ENCODE data around the gene GALNT10.

Gene GALNT10

DNA sequence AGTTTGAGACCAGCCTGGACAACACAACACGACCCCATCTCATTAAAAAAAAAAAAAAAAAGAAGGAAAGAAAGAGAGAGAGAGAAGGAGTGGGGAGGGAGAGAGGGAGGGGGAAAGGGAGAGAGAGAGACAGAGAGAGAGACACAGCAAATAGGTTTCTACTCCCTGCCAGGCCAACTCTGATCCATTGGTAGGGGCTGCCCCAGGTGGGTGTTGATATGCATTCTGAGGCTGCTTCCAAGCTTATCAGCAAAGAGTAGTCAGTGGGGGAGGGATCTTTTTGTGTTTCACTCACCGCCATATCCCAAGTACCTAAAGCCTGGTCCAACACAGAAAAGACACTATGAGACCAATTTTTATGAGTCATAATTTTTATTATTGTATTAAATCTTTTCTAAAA lies 198.3 kb downstream of the GALNT10 start:
- no peak for DNase-seq

DNA sequence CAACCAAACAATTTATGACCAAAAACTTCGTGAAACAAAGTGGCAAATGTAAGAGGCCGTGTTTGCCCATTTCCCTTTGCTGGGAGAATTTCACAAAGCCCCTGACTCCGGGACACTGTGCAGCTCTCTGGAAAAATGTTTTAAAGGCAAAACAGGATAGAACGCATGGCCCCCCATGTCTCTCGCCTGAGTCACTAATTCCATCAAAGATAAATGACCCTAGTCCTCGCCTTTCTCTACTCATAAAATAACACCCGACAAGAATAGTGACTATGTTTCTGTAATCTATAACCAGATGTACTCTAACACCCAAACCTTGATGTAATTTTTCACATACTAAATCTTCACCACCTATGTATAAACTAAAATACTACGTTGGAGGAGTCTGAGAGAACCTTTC lies 199.6 kb downstream of the GALNT10 start:
- DNase-seq, result no peak

DNA sequence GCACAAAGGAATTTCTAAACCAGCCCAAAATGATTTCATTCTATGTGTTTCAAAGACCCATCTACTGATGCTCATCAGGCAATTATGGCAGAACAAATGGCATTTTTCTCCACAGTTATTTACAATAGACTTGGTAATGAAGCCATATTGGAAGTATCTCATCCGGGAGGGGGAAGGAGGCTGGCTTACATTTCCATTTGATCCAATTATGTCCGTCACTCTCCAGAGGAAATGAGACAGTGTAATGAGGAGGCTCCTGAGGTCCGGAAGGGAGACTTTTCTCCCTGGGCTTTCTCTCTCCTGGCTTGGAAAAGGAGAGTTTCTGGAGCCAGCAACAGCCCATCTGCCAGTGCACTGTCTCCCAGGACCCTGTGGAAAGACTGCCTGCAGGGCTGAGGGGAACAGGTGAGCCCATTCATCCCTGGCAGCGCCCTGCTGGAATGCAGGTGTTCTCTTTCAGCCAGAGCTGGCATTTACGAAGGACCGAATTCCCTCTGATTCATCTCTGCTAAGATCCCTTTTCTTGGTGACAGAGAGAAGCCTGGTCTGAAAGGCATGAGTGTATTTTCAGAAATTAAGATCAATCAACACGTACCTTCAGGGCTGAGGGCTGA lies 200.3 kb downstream of the GALNT10 start:
- peak; percentile 3 for DNase-seq

DNA sequence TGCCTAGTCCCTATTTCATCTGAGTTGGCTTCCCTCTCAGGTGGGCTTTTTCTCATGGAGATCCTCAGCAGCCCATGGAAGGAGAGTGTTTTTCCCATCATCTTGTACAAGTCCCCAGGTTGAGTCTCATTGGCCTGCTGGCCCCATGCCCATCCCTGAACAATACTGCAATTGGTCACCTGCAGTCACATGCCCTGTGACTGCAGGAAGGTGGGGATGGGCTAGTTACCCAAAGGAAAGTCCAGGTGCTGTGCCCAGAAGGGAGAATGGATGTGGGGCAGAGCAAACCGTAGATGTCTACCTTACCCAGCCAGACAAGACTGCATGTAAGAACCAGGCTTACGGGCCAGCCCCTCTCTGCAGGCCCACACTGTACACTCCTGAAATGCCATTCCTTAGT lies 201.3 kb downstream of the GALNT10 start:
- DNase-seq, result no peak

DNA sequence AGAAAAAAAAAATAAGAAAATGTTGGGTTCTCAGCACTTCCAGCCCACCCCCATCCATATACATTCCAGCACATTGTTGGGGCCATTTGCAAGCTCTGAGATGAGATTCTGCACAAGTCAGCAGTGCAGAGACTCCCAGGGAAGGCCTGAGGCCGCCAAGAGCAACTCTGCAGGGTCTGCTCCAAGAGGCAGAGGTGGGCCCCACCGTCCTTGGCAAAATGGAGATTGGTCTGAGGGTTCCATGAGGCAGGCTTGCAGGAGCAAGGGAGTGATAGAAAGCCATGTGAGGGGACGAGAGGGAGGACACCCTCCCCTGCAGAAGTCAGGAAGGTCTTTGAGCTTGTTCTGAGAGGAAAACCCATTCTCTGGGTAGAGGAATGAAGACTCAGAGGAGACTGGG lies 203.3 kb downstream of the GALNT10 start:
- no peak for DNase-seq

DNA sequence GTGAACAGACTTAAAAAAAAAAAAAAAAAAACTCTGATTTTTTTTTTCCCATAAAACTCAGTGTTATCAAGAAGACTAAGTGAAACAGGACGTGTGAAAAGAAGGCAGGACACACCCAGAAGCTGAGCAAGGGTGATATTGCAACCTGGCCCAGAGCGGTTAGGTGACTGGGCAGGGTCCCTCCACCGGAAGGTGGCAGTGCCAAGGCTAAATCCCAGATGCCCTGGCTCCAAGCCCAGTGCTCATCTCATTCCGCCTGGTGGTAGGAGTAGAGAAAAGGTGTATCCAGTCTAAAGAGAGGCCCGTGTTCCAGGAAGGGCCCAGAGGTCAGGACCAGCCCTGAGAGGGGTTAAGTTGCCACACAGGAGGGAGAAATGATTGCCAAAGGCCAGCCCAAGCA lies 203.8 kb downstream of the GALNT10 start:
- no peak for DNase-seq

DNA sequence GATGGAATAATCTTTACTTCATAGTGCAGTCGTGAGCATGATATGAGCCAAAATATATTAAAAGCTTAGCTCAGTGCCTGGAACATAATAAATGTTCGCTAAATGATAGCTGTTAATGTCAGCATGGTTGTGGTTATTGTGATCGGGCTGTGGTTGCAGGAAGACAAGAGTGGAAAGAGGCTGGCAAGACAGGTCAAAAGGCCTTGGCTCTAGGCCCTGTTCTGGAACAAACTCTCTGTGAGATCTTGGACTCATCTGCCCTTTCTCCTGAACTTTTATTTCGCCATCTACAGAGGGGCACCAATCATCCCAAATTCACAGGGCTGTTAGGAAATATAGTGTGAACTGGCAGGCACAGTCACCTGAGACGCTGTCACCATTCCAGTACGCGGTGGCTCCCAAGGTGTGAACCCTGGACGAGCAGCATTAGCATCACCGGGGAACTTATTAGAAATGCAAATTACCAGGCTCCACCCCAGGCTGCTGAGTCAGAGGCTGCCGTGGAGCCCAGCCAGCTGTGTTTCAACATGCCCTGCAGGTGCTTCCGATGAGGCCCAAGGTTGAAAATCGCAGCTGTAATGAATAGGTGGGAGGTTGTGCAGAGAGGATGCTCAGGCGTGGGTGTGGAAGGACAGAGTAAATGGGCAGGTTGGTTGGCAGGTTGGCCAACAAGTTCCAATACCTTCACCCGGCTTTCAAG lies 205.0 kb downstream of the GALNT10 start:
- no peak for DNase-seq

DNA sequence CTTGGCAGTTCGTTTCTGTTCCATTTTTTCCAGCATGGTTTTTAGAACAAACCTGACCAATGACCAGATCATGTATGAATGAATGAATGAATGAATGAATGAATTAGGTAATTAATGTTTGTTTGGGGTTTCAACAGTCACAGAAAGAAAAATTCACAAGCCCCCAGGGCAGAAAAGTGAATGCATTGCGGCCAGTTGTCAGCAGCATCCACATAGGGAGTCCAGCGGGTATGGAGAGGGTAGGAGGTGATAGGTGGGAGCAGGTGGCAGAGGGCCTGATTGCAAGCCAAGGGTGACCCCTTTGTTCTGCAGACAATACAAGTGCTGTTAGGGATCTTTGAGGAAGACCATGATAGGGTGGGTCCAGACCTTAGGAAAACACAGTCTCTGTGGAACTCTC lies 205.6 kb downstream of the GALNT10 start:
- no peak for DNase-seq

DNA sequence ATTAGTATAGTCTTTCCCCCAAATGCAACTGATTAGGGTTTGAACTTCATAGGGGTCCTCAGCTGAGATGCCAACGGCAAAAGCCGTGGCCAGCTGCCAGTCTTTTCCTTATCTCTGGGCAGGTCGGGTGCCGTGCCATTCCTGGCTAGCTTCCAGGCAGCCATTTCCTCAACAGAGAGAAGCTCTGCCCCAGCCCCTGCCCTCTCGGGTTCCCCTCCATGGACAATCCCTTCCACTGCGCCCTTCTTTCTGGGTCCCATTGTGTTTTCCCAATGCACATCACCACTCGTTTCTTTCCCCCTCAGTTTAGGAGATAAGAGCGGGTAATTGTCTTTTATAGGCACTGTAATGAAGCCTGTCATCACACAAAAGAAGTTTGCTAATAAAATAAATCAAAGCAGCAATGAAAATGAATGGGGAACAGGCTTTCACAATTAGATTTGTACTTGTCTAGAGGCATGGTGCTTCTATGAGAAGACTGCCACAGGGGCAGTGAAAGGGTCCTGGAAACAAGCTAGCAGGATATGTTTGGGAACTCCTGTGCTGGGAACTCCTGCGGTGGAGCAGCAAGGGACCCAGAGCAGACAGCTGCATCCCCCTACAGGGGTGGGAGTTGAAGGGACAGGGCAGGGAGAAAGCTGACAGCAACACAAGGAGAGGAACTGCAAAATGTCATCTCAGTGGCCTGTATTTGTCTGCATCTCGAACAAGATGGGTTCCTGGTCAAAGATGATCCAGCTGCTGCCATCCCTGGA lies 207.3 kb downstream of the GALNT10 start:
- DNase-seq, result peak; percentile 29

DNA sequence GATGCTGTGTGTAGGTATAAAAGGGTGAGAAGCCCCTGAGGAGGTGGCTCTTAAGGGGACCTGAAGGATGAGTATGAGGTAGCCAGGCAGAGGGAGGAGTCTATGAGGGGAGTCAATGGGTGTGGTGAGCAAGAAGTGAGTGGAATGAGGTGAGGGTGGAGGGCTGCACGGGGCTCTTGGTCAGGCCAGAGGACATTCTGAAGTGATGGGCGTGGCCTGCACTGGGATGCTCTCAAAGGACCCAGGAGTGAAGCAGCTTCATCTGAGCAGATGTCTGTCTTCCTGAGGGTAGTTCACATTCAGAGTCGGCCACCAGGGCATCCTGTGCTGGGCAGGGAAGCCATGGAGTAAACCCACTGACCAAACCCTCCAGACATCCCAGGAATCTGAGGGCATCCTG lies 210.1 kb downstream of the GALNT10 start:
- DNase-seq, result no peak

DNA sequence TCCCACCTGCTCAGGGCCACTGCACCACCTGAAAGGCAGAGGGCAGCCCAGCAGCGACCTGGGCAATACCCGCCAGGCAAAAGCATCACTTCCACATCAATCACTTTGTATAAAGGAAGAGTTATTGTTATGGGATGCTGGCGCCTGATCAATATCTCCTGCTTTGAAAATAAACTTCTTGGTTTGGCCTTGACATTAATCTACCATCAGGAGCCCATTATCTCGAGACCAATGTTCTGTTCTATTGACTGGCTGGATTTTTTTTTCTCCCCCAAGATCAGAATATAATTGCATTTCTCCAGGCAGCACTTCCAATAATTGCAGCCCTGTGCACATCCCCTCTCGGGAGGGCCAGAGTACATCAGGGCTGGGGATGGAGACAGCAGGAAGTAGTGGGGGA lies 210.8 kb downstream of the GALNT10 start:
- DNase-seq, result no peak

DNA sequence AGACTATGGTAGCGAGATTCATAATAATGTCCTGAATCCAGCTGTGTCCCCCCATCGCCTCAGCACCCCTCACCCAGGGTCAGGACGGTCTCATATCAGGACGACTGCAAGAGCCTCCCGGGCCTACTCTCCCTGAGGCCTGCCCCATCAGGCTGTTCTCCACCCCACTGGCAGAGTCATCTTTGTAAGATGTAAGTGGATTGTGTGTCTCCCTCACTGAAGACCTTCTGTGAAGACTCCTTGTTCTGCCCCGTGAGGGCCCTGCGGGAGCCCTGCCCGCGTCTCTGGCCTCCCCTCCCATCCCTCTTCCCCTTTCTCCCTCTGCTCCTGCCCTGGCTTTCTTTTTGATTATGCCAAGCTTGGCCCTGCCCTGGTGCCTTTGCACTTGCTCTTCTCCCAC lies 211.4 kb downstream of the GALNT10 start:
- DNase-seq, result no peak

DNA sequence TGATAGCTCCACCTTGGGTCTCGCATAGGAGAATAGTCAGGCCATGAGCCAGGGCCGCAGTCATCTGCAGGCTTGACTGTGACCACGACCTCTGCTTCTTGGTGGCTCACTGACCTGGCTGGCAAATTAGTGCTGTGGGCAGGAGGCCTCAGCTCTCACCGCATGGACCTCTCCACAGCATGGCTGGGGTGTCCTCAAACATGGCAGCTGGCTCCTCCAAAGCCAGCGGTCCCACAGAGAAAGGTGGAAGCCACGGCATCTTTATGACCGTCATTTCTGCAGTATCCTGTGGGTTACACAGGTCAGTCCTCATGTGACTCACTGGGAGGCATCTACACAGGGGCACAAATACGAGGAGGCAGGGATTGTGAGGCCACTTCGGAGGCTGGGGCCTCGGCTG lies 212.1 kb downstream of the GALNT10 start:
- DNase-seq, result no peak

DNA sequence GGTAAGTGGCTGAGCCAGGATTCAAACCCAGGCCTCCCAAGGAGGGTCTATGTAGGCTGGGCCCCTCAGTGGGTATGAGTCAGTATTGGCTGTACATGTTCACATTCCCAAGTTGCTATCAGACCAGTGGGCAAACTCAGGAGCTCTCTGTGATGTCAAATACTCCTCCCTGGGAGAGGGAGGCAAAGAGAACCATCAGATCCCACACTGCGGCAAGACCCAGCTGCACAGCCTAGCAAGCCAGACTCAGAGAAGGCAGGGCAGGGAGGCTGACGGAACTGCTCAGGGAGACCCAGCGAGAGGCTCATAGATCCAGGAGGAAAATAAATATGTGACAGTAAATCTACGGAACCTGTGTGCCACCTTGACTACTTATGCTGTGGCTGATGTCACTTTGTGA lies 212.7 kb downstream of the GALNT10 start:
- no peak for DNase-seq

DNA sequence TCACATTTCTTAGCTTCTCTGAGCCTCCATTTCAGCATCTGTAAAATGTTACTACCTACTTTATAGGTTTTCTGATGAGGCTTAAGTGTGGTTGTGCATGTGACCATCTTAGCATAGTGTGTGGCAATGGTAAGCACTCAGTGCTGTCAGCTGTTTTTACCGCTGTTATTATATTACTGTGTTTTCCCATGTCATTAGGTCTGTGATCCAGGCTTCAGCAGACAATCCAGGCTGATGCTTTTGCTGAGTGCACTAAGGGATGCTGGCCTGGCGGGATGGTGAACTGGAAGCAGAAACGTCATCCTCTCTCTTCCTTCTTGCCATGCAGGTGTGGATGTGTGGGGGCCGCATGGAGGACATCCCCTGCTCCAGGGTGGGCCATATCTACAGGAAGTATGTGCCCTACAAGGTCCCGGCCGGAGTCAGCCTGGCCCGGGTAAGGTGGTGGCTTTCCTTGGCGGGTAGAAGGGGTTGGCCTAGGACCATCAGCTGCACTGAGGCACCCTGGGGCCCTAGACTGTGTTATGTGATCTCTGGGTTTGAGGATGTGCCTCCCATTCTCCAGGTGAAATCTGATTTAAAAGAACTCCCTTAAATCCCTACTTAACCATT lies 213.3 kb downstream of the GALNT10 start:
- DNase-seq, result no peak

DNA sequence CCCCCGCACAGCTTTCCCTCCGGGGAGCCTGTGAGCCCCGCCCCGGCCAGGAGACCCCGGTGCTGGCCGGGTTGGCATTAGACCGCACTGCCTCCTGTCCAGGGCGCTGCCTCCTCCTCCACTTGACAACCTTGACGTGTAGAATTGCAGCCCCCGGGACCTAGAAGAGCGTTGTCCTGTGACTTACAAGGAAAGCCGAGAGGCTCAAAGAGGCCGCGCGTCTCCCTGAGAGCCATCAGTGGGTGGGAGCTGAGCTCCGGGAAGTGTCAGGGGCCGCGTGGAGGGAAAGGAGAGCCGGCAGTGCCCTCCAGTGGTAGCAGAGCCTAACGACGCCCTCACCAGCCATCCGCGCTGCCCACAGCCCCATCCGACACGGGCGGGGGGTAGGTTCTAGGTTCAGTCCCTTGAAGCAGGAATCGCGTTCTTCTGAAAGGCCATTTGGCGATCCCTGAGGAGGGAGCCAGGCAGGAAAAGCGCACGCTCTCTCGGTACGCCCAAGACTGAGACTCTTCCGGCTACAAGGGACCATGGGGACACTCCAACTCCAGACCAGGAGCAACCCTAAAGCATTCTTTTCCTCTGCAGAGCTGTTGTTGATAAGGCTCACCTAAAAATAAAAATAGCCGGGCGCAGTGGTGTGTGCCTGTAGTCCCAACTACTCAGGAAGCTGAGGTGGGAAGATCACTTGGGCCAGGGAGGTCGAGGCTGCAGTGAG lies 214.7 kb downstream of the GALNT10 start:
- DNase-seq, result peak; percentile 48

DNA sequence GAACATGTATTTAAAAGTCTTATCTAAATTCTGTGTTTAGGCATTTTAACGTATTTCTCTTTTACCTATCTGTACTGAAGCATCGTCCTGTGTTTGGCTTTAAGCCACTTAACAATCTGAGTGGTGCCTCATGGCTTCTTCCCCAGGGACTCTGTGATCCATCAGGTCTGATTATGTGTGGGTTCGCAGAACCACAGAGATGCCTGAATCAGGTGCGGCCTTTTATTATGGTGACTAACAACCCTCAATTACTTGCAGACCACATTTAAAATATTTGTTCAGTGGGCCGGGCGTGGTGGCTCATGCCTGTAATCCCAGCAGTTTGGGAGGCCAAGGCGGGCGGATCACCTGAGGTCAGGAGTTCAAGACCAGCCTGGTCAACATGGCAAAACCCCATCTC lies 215.7 kb downstream of the GALNT10 start:
- no peak for DNase-seq

DNA sequence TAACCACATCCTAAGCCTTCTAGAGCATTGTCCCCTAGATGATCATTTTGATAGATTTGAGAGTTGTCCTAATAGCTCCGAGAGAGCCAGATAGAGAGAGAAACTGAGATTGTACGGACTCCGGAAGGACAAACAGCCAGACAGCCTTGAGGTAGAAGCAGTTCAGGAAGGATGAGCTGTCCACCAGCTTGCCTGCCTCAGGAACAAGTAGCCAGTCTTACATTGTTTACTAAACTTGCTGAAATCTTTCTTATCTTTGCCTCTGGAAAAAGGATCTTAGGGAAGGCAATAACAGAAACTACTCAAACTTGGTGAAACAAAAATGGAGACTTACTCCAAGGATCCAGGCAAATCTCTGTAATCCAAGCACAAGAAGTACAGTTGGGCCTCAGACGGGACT lies 216.3 kb downstream of the GALNT10 start:
- no peak for DNase-seq

DNA sequence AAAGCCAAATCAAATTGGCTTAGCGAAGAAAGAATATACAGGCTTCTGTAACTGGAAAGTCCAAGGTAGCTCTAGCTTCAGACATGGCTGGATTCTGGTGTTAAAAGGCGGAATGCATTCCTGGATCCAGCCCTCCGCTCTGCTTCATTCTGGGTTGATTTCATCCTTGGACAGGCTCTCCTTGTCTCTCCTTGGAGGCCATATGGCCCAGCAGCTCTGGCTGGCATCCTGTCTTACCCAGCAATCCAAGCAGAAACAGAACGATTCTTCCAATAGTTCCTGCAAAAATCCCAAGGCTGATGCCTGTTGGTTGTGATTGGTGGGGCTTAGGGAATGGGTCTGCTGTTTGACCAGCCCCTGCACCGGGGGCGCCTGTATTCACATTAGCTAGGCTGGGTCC lies 218.3 kb downstream of the GALNT10 start:
- DNase-seq, result no peak

DNA sequence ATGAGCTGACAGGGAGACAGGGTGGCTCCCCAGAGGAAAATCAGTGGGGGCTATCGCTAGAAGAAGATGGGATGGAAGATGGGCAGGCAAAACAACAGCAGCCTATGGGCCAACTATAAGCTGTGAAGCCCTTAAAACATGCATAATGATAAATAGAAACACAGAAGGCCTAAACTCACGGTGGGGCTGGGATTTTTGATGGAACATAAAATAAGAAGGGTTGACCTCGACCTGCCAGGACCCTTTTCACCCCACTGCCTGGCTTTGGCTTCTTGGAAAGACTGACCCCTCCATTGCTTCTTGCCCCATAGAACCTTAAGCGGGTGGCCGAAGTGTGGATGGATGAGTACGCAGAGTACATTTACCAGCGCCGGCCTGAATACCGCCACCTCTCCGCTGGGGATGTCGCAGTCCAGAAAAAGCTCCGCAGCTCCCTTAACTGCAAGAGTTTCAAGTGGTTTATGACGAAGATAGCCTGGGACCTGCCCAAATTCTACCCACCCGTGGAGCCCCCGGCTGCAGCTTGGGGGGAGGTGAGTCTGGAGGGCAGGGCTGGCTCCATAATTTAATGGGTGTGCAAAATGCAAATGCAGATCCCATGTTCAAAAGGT lies 218.8 kb downstream of the GALNT10 start:
- no peak for DNase-seq

DNA sequence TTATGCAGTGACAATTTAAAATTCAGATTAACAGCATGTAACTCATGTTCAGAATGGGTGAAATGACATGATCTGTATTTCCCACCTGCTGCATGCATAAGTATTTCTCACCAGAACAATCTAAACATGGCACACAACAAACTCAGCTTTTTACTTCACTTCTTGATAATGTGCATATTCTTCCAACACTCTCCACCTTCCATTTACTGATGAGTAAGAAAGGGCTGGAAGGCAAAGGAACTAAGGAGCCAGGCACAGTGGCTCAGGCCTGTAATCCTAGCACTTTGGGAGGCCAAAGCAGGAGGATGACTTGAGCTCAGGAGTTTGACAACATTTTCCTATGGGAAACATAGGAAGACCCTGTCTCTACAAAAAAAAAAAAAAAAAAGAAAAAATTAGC lies 219.5 kb downstream of the GALNT10 start:
- DNase-seq, result no peak

DNA sequence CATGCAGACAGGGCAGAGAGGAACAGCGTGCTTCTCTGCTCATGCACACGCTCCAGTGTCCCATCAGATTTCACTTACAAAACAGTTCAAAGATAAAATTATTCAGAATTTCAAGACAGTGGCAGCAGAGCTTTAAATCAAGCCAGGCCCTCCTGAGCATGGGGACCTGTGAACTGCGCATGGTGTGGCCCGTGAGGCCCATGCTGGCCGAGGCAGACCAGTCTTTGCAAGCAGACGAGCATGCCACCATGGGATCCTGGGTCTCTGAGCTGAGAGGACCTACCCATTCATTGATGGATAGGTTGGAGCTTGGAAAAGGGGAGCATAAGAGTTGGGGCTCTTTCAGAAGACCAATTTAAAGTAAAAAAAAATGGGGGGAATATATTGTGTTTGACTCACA lies 220.3 kb downstream of the GALNT10 start:
- DNase-seq, result no peak

DNA sequence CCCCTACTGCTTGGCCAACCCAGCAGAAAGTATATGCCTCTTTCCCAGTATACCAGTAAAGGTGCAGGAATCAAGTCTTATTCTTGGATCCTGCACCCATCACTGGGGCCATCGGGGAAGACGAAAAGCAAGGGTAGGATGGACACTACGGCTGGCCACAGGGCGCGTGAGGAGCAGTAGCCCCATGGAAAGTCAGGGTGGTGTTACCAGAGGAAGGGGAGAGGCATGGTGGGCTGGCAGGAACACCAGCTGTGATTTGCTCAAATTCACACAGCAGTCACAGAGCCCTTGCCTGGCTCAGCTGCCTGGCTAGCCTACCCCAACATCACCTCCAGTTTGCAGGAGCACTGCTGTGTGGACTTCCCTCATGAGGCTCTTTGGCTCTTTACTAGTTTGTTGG lies 220.8 kb downstream of the GALNT10 start:
- no peak for DNase-seq
